GM21529 (cell line): ENCODE data around the gene HPX.
A peak's percentile ranks its signal among the peaks of the same experiment; 100 is the strongest.
"Not testable (repeated sequence)": the region's sequence is repeated elsewhere in the genome, so short reads cannot be mapped to it uniquely, and the experiment has no call there.

ENCODE experiments used
- ATAC-seq: cut with Tn5 transposase; IDR thresholded peaks from one replicate; pipeline ENCODE4 v1.9.1; 2021; ENCODE audit not compliant: unreplicated experiment

HPX gene

GRCh38 chr11:6392251-6392650 lies 48.5 kb downstream of the HPX start:
- not testable (repeated sequence) for ATAC-seq

DNA sequence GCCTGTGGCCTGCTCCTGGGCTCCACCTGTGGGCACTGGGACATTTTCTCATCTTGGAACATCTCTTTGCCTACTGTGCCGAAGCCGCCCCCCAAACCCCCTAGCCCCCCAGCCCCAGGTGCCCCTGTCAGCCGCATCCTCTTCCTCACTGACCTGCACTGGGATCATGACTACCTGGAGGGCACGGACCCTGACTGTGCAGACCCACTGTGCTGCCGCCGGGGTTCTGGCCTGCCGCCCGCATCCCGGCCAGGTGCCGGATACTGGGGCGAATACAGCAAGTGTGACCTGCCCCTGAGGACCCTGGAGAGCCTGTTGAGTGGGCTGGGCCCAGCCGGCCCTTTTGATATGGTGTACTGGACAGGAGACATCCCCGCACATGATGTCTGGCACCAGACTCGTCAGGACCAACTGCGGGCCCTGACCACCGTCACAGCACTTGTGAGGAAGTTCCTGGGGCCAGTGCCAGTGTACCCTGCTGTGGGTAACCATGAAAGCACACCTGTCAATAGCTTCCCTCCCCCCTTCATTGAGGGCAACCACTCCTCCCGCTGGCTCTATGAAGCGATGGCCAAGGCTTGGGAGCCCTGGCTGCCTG lies 49.2 kb downstream of the HPX start:
- ATAC-seq: no peak

DNA sequence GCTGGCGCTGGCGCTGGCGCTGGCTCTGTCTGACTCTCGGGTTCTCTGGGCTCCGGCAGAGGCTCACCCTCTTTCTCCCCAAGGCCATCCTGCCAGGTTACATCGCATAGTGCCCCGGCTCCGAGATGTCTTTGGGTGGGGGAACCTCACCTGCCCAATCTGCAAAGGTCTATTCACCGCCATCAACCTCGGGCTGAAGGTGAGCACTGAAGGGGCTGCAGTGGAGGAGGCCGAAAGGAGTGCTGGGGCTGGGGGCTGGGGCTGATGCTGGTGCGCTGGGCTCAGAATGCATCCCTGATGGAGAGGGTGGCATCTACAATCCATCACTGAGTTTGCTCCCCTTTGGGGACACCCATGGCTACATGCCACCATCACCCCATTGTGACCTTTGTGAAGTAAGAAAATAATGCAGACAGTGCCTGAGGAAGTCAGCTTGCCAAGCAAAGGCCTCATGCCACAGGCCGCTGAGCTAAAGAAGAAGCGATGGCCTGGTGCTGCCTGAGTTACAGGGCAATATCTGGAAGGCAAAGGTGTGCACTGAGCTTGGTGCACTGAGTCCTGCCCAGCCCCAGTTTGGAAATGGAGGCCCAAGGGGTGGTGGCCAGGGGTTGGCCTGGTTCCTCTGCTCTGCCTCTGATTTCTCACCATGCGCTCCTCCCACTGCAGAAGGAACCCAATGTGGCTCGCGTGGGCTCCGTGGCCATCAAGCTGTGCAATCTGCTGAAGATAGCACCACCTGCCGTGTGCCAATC lies 49.9 kb downstream of the HPX start:
- no peak for ATAC-seq

GRCh38 chr11:6389905-6390717 lies 50.7 kb downstream of the HPX start, which contains the start of gene SMPD1:
Gene SMPD1, plus strand, starts transcription at chr11:6390474. Its CDS starts 125 bp downstream, at chr11:6390599.
- peak; percentile 94 for ATAC-seq

DNA sequence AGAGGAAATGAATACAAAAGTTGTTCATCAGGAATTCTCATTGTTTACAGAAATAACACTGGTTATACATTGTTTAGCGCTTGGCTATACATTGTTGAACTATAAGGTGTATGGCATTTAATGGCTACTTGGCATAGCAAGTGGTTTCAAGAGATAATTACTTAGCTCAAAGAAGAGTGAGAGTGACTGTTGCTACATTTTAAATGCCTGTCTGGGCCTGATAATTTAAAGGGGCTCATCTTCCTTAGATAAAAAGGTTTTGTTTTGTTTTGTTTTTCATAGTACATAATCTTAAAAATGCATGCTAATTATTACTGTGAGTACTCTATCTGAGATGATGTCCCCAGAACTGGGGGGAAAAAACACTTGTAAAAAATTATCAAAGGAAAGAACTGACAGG lies 52.0 kb downstream of the HPX start:
- ATAC-seq: no peak

- ATAC-seq: no peak
These were observed 52.8 kb downstream of the HPX start for GRCh38 chr11:6387811-6388599.

DNA sequence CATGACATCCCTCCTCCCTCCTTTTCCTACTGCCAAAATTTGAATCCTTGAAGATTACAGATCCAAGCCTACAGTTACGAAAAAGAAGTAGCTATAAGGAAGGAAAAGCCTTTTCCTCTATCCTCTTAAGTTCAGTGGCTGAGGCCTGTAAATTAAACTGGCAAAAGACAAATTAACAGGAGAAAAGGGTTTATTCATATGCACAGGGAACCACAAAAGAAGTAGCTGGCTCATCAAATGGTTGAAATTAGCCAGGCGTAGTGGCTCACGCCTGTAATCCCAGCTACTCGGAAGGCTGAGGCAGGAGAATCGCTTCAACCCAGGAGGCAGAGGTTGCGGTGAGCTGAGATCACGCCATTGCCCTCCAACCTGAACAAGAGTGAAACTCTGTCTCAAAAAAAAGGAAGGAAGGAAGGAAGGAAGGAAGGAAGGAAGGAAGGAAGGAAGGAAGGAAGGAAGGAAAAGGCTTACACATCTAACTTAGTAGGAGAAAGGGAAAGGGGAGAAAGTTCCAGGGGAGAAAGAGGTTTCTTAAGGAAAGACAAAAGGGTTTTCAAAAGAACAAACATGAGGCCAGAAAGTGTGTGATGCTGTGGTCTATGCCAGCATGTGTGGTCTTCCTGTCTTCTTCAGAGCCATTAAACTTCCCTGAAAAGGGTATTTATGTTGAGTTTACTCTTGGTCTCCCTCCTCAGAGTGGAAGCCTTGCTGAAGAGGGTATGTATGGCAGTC lies 55.6 kb downstream of the HPX start:
- ATAC-seq: no peak
